Stimulated activated CD8-positive, alpha-beta memory T cell treated with anti-CD3 and anti-CD28 coated beads, Interleukin-7, amount 100 ng/mL, for 4 hours (primary cell): ENCODE data around the gene HRH2.
A peak's percentile ranks its signal among the peaks of the same experiment; 100 is the strongest.
"Not testable (repeated sequence)": the region's sequence is repeated elsewhere in the genome, so short reads cannot be mapped to it uniquely, and the experiment has no call there.

Source experiments
- DNase-seq, 2 donors: peaks; one replicate each; pipeline ENCODE4 v3.0.0-alpha.2; 2020; ENCODE audit warnings: low read depth in 2 of 2

The HRH2 gene

GRCh38 chr5:175657593-175658271, at the start of gene HRH2:
Gene HRH2 (plus strand): TSS chr5:175658071. CDS start chr5:175683234, 25,163 bp downstream.
- peak in 1 of 2 donors; percentile 43 for DNase-seq

DNA sequence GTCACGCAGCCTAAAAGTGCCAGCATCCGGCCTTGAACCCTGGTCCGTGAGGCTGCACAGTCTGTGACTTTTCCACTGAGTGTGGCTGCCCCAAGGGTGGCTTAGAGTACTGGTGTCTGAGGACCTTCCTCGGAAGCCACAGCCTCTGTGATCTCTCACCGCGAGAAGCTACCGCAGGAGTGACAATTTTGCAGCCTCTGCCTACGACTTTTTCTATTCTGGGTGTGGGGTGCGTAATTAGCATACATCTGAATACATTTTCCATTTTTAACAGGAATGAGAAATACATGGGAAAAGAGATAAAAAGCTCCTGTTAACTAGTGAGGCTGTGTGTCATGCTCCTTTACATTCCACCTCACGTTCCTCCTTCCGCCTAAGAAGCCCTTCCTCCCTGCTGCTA, 48.3 kb upstream of the HRH2 start:
- DNase-seq, result peak in 1 of 2 donors; percentile 3

- DNase-seq, result no peak
These were observed 47.5 kb upstream of the HRH2 start for GRCh38 chr5:175610381-175610780.

DNA sequence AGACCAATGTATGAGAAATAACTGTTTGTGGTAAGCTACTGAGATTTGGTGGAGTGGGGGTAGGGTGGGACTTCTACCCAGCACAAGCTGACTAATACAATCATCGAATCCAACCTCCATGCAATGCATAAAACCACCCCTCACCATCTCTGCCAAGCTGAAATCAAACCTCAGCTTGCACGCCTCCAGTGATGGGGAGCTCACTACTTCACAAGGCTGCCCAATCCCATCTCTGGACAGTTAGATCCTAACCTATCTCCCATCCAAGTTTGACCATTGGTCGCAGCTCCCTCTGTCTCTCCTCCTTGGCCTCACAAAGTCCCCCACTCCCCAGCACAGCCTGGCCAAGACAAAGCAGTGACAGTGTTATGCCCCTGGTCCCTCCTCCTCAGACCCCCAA, 47.0 kb upstream of the HRH2 start:
- no peak for DNase-seq

DNA sequence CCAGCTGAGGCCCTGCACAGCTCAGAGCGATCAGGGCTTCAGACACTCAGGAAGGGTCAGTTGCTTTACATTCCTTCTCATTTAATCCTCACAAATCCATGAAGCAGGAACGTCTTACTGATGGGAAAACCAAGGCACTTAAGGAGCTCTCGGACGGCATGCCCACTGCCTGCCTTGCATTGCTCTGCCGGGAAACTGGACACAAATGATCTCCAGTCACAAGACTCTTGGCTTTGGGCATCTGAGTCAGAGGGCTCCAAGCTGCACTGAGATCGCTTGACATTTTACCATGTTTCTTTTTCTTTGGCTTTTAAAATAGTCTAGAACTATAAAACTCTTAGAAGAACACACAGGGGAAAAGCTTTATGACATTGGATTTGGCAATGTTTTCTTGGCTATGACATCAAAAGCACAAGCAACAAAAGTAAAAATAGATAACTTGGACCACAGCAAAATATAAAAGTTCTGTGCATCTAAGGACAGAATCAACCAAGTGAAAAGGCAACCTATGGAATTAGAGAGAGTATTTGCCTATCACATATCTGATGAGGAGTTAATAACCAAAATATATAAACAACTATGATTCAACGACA, 43.6 kb upstream of the HRH2 start:
- no peak for DNase-seq

DNA sequence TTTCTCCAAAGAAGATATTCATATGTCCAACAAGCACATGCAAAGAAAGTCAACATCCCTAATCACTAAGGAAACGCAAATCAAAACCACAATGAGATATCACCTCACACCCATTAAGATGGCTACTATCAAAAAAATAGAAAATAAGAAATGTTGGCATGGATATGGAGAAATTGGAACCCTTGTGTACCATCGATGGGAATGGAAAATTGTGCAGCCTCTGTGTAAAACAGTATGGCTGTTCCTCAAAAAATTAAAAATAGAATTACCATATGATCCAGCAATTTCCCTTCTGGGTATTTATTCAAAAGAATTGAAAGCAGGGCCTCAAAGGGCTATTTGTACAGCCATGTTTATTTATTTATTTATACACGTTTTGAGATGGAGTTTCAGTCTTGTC, 43.0 kb upstream of the HRH2 start:
- DNase-seq, result no peak

DNA sequence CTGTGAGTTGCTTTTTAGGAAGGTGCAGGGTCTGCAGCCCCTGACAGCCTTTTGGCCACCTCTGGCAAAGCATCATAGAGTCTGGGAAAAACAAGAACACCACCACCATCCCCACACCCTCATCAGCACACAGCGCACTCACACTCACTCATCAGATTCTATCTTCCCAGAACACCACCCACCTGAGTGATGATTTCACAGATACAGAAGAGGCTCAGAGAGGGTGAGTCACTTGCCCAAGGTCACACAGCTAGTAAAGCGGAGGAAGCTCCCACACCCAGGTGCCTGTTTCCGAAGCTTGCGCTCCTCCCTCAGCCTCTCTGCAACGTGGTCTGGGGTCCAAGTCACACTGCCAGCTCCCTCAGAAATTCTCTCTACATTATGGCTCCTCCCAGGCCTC, 41.8 kb upstream of the HRH2 start:
- DNase-seq, result peak in 1 of 2 donors; percentile 6

GRCh38 chr5:175616527-175616926, 41.3 kb upstream of the HRH2 start:
- not testable (repeated sequence) for DNase-seq

- DNase-seq, result no peak
These were observed 40.4 kb upstream of the HRH2 start for GRCh38 chr5:175617447-175617846.

- DNase-seq, result no peak
These were observed 37.3 kb upstream of the HRH2 start for GRCh38 chr5:175620527-175620926.

- no peak for DNase-seq
These were observed 35.9 kb upstream of the HRH2 start for GRCh38 chr5:175621971-175622370.

DNA sequence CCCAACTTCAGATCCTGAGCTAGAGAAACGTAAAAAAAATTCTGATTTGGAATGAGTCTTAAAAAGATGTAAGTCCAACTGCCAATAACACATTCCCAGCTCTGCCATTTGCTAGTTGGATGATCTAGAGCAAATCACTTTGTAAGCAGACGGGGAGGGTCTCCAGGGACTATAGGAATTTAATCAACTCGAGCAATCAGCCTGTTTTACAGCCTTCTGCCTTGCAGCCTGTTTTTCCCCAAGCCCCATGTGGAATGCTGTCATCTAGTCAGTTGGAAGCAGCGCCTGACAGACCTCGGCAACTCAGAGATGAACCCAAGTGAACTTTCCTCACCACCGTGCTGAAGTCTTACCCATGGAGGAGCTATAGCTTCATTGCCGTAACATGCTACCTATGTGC, 34.8 kb upstream of the HRH2 start:
- no peak for DNase-seq

DNA sequence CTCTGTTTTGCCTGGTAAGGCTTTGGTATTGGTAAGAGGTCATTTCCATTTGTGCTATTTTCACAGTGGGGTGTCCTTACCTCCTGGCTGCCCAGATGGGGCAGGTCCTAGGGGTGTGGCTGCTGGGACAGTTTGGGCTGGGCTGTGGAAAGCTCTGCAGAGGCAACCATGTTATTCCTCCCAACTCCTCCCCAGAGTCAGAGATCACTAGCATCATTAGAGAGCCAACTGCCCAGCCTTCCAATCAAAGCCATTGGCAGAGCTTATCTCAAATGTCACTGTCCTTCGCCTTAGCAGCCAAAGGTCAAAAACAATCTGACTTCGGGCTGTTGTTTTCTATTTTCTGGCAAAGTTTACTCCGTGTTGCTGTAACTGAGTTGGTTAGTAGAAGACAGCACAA, 33.6 kb upstream of the HRH2 start:
- no peak for DNase-seq

GRCh38 chr5:175627005-175627404, 30.9 kb upstream of the HRH2 start:
- DNase-seq, result no peak

DNA sequence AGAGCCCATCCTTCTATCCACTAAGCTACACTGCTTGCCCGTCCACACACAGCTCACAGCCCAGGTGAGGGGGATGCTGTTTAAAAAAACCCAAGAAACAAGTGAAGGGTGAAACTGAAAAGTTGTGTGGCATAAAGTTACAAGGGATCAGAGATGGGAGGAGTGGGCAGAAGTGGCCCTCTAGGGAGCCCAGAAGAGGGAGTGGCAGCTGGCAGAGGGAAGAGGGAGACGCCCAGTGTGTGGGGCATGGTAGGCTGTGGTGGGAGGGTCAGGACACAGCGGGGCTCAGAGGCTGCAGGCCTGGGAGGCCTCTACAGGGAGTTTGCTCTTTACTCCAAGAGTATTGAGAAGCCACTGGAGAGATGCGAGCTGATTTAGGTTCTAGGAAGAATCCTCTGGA, 30.1 kb upstream of the HRH2 start:
- no peak for DNase-seq

DNA sequence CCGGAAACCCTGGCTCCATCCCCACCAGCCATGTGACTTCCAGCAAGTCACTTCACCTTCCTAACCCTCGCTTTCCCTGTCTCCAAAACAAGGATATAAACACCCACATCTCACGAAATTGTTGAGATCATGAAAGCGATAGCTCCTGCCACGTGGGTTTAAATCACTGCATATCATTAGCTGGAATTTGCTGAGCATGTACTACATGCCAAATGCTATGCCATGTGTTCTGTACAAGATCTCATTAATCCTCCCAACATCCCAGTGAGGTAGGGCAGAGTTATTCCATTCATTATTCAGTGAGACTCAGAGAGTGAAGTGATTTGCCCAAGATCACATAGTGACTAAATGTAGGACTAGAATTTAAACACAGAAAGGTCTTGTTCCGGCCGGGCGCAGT, 29.2 kb upstream of the HRH2 start:
- no peak for DNase-seq

DNA sequence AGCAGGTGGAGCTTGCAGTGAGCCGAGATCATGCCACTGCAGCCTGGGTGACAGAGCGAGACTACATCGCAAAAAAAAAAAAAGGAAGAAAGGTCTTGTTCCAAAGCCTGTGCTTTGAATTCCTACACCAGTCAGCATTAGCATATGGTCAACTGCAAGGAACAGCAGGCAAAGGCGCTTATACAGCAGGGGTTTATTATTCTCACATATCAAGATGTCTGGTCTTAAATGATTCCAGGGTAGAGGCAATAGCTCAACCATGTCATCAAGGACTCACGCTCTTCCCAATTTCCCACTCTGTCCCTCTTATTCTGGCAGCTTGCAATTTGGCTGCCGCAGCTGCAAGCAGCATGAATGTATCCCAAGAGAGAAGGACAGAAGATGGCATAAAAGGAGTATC, 28.6 kb upstream of the HRH2 start:
- no peak for DNase-seq

DNA sequence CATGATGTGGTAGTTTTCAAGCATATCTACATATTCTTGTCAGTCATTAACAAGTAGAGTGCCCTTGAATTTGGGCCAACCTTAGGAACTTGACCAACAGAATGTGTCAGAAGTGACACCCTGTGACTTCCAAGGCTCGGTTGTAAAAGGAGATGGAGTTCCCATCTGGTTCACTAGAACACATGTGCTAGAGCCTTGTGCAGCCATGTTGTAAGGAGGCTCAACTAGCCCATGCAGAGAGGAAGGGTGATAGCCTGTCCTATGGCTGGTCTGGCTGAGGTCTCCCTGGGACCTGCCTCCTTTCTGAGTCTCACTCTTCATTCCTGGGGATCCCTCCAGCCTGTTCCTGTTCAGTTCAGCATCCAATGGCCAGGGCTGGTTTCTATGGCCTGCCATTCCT, 28.1 kb upstream of the HRH2 start:
- DNase-seq, result no peak

DNA sequence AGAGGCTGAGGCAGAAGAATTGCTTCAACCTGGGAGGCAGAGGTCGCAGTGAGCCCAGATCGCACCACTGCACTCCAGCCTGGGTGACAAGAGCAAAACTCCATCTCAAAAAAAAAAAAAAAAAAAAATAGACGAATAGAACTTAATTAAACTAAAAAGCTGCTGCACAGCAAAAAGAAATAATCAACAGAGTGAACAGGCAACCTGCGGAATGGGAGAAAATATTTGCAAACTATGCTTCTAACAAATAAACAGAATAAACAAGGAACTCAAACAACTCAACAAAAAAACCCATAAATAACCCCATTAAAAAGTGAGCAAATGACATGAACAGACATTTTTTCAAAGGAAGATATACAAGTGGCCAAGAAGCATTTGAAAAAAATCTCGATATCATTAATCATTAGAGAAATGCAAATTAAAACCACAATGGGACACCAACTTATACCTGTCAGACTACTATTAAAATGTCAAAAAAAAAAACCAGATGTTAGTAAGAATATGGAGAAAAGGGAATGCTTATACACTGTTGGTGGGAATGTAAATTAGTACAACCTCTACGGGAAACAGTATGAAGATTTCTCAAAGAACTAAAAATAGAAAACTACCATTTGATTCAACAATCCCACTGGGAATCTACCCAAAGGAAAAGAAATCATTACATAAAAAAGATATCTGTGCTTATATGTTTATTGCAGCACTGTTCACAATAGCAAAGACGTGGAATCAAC, 21.9 kb upstream of the HRH2 start:
- no peak for DNase-seq

- no peak for DNase-seq
These were observed 19.6 kb upstream of the HRH2 start for GRCh38 chr5:175638305-175638704.

- no peak for DNase-seq
These were observed 17.6 kb upstream of the HRH2 start for GRCh38 chr5:175640106-175640775.

DNA sequence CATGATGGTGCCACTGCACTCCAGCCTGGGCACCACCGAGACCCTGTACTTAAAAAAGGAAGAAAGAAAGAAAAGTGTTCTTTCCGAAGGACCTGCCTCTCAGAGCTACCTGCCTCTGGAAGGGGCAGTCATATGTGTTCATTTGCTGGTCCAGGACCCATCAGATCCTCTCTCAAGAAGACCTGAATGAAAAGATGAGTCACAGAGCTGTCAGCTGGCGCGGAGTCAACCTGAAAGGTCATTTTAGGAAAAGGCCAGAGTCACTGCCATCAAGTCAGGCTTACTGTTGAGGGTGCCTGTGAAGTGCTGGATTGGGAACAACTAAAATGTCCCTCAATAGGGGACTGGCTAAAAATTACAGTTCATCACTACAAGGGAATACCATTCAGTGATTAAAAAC, 14.9 kb upstream of the HRH2 start:
- DNase-seq, result no peak

DNA sequence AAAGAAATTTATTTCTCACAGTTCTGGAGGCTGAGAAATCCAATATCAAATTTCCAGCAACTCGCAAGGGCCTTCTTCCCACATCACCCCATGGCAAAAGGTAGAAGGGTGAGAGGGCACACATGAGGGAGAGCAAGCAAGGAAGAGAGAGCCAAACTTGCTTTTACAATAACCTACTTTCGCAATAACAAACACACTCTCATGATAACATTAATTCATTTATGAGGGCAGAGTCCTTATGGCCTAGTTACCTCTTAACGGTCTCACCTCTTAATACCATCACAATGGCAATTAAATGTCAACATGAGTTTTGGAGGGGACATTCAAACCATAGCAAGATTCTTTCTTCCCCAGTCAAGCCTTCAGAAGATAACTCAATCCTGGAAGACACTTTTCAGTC, 11.6 kb upstream of the HRH2 start:
- DNase-seq, result no peak
